GM21529 (cell line): ENCODE measurements around the gene CLMP.
"Not testable (repeated sequence)": the region's sequence is repeated elsewhere in the genome, so short reads cannot be mapped to it uniquely, and the experiment has no call there.

Source experiments
- ATAC-seq: cut with Tn5 transposase; IDR thresholded peaks from one replicate; pipeline ENCODE4 v1.9.1; 2021; ENCODE audit not compliant: unreplicated experiment

The CLMP gene

GRCh38 chr11:123088896-123089295, 106.2 kb downstream of the CLMP start:
- not testable (repeated sequence) for ATAC-seq

- ATAC-seq: peak; percentile 97
These were observed 107.4 kb downstream of the CLMP start for GRCh38 chr11:123087657-123088056.

GRCh38 chr11:123086305-123086704, 108.7 kb downstream of the CLMP start:
- no peak for ATAC-seq

GRCh38 chr11:123085497-123085896, 109.6 kb downstream of the CLMP start:
- ATAC-seq: no peak

GRCh38 chr11:123084454-123084853, 110.6 kb downstream of the CLMP start:
- ATAC-seq: no peak

GRCh38 chr11:123083623-123084029, 111.4 kb downstream of the CLMP start:
- no peak for ATAC-seq

GRCh38 chr11:123082977-123083376, 112.1 kb downstream of the CLMP start:
- ATAC-seq: no peak

- ATAC-seq: no peak
These were observed 115.0 kb downstream of the CLMP start for GRCh38 chr11:123080015-123080414.

- no peak for ATAC-seq
These were observed 118.6 kb downstream of the CLMP start for GRCh38 chr11:123076484-123076883.

GRCh38 chr11:123073343-123074057, 121.5 kb downstream of the CLMP start:
- ATAC-seq: no peak

GRCh38 chr11:123072762-123073161, 122.3 kb downstream of the CLMP start:
- no peak for ATAC-seq

- no peak for ATAC-seq
These were observed 122.7 kb downstream of the CLMP start for GRCh38 chr11:123072332-123072761.

- ATAC-seq: peak; percentile 62
These were observed 124.9 kb downstream of the CLMP start for GRCh38 chr11:123069908-123070821.

GRCh38 chr11:123065621-123066020, 129.4 kb downstream of the CLMP start:
- no peak for ATAC-seq

- ATAC-seq: no peak
These were observed 131.0 kb downstream of the CLMP start for GRCh38 chr11:123063826-123064657.

- ATAC-seq: no peak
These were observed 131.9 kb downstream of the CLMP start for GRCh38 chr11:123062892-123063825.

GRCh38 chr11:123062158-123062891, 132.7 kb downstream of the CLMP start:
- ATAC-seq: peak; percentile 89

GRCh38 chr11:123061403-123062157, 133.5 kb downstream of the CLMP start, which contains the start of gene HSPA8:
HSPA8 (minus strand) TSS chr11:123062136; CDS start chr11:123061324, 812 bp downstream.
- ATAC-seq: peak; percentile 11
